NOMO-1 treated with dmso at 0.1 percent for 144 hours (cell line): ENCODE results near the gene DNAAF5.
"Not testable (repeated sequence)": the region's sequence is repeated elsewhere in the genome, so short reads cannot be mapped to it uniquely, and the experiment has no call there.

Experiments
- DNase-seq: peaks from one replicate; lab custom pipeline; 2025; ENCODE audit not compliant: unreplicated experiment; lab: John Stamatoyannopoulos, UW

DNAAF5 gene

GRCh38 chr7:780081-780480, 53.6 kb downstream of the DNAAF5 start:
- no peak for DNase-seq

- no peak for DNase-seq
These were observed 54.0 kb downstream of the DNAAF5 start for GRCh38 chr7:780516-780915.

GRCh38 chr7:781186-781849, 54.8 kb downstream of the DNAAF5 start:
- no peak for DNase-seq

DNA sequence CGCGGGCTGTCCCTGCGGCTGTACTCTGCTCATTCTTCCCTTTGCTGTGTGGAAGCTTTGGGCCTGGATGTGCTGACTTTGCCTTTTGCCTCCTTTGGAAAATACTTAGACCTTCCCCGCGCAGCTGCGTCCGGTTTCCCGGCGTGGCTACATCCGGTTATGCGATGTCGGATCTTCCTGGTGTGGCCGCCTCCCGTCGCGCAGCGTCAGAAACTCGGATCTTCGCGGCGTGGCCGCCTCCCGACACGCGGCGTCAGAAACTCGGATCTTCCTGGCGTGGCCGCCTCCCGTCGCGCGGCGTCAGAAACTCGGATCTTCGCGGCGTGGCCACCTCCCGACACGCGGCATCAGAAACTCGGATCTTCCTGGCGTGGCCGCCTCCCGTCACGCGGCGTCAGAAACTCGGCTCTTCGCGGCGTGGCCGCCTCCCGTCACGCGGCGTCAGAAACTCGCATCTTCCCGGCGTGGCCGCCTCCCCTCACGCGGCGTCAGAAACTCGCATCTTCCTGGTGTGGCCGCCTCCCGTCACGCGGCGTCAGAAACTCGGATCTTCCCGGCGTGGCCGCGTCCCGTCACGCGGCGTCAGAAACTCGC, 55.5 kb downstream of the DNAAF5 start:
- DNase-seq: no peak

- DNase-seq: no peak
These were observed 56.4 kb downstream of the DNAAF5 start for GRCh38 chr7:782718-783449.

GRCh38 chr7:783556-784490, 57.3 kb downstream of the DNAAF5 start:
- no peak for DNase-seq

DNA sequence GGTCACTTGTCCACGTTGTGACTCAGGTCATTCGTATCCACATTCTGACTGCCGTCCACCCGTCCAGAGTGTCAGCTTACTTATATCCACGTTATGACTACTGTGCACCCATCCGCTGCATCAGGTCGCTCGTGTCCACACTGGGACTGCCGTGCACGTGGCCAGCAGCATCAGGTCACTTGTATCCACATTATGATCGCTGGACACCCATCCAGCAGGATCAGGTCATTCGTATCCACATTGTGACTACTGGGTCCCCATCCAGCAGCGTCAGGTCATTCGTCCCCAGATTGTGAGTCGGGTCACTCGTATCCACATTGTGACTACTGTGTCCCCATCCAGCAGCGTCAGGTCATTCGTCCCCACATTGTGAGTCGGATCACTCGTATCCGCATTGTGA, 58.5 kb downstream of the DNAAF5 start:
- DNase-seq: no peak

DNA sequence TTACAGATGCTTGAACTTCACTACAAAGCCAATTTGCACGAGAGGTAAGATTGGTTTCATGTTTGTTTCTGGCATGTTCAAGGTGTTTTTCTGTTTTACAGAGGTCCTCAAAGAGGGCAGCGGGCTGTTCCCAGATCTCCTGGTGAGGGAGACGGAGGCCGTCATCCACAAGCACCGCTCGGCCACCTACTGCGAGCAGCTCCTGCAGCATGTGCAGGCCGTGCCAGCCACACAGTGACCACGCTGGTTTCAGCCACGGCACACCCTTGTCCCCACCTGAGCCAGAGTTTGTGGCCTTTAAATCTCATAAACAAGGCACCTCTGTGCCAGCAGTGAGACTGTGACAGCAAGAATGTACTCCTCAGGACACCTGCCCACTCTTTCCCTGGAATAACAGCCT, 58.9 kb downstream of the DNAAF5 start:
- no peak for DNase-seq

DNA sequence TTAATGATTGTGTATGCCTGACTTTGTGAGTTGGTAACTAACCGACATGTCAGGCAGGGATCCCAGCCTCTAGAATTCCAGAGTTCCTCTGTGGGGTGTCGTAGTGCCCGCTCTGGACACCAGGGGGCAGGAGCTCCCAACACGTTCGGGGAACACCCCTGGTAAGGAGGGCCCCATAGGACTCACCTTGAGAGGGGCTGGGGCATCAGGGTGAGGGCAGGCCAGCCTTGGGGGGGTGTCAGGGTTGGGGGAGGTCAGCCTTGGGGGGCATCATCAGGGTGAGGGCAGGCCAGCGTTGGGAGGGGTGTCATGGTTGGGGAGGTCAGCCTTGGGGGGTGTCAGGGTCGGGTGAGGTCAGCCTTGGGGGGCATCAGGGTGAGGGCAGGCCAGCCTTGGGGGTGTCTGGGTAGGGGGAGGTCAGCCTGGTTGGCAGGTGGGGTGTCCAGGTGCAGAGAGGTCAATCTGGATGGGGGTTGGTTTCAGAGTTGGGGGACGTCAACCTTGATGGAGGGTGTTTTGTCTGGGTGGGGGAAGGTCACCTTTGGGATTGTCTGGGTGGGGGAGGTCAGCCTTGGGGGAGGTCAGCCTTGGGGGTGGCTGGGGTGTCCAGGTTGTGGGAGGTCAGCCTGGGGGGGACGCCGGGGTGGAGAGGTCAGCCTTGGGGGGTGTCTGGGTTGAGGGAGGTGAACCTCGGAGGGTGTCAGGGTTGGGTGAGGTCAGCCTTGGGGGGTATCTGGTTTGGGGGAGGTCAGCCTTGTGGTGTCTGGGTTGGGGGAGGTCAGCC, 60.2 kb downstream of the DNAAF5 start:
- no peak for DNase-seq

DNA sequence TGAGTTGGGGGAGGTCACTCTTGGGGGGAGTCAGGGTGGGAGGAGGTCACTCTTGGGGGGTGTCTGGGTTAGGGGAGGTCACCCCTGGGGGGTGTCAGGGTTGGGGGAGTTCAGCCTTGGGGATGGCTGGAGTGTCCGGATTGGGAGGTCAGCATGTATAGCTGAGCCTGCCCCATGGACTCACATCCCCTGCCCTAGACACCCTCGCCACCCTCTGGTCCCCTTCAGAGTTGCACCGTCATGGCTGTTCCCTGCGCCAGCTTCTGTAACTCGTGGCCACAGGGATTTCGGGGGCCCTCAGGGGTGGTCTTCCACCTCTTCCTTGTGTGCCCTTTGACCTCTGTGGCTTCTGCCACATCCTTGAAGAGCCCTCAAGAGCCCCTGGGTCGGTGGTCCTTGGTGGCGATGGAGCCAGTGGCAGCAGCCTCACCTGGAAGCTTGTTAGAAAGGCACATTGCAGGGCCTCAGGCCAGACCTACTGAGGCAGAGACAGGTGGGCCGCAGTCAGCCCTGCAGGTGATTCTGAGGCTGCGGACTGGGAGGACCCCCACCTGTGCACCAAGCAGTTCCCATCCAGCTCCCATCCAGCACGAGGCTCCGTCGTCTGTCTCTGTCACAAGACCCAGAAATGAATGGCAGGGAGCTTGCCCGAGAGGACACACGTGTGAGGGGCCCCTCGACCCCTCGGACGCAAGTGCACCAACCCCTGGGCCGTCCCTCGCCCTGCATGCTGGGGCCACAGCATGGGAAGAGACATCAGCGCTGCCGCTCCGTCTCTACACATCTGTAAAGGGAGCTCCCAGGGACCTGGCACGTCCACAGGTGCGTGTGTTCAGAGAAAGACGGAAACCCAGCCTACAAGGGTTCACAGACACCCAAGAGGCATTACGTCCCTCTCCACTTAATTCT, 61.1 kb downstream of the DNAAF5 start:
- DNase-seq: no peak

DNA sequence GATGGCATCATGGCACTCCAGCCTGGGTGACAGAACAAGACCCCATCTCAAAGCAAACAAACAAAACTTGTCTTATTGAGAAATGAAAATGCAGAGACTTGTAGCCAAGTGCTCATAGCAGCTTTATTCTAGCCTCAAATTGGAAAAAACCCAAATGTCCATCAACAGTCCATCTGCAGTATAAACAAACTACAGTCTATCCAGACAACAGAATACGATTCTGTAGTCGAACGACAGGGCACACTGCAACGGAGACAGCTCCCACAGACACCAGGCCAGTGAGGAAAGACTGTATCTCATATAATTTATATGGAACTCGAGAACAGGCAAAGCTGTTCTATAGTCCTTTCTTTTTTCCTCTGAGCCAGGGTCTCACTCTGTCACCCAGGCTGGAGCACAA, 65.0 kb downstream of the DNAAF5 start:
- DNase-seq: no peak

- DNase-seq: no peak
These were observed 67.7 kb downstream of the DNAAF5 start for GRCh38 chr7:794207-794606.

DNA sequence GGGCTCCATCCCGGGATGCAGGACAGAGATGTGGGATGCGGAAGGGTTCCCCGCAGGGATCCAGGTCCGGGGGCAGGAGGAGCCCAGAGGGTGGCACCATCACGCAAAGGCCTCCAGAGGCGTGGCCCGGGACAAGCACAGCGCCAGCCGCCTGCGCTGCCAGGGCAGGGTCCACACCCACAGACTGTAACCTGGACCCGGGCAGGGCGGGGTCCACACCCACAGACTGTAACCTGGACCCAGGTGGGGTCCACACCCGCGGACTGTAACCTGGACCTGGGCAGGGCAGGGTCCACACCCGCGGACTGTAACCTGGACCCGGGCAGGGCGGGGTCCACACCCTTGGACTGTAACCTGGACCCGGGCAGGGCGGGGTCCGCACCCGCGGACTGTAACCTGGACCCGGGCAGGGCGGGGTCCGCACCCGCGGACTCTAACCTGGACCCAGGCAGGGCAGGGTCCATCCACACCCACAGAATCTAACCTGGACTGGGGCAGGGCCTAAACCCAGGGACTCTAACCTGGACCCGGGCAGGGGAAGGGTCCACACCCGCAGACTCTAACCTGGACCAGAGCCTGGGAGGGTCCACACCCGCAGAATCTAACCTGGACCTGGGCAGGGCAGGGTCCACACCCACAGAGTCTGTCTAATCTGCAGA, 68.3 kb downstream of the DNAAF5 start:
- no peak for DNase-seq

DNA sequence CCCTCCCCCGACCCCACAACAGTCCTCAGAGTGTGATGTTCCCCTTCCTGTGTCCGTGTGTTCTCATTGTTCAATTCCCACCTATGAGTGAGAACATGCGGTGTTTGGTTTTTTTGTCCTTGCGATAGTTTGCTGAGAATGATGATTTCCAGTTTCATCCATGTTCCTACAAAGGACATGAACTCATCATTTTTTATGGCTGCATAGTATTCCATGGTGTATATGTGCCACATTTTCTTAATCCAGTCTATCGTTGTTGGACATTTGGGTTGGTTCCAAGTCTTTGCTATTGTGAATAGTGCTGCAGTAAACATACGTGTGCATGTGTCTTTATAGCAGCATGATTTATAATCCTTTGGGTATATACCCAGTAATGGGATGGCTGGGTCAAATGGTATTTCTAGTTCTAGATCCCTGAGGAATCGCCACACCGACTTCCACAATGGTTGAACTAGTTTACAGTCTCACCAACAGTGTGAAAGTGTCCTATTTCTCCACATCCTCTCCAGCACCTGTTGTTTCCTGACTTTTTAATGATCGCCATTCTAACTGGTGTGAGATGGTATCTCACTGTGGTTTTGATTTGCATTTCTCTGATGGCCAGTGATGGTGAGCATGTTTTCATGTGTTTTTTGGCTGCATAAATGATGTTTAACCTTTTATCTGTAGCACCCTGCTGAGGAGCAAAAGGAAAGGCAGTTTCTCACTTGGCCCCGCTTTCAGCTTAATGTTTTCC, 70.1 kb downstream of the DNAAF5 start:
- not testable (repeated sequence) for DNase-seq

DNA sequence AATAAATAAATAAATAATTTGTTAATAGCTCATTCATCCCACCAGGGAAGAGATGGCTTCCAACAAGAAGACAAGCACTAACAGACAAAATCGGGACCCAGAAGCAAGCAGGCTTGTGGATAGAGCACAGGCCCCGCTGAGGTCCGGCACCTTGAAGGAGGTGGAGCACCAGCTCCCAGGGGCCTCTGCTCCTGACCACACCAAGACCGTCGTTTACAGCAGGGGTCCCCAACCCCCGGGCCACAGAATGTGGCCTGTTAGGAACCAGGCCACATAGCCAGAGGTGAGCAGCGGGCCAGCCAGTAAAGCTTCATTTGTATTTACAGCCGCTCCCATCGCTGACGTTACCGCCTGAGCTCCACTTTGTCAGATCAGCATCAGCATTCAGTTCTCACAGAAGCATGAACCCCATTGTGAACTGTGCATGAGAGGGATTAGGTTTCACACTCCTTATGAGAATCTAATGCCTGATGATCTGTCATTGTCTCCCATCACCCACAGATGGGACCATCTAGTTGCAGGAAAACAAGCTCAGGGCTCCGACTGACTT, 72.5 kb downstream of the DNAAF5 start:
- no peak for DNase-seq

GRCh38 chr7:800692-801091, 74.2 kb downstream of the DNAAF5 start:
- DNase-seq: no peak

DNA sequence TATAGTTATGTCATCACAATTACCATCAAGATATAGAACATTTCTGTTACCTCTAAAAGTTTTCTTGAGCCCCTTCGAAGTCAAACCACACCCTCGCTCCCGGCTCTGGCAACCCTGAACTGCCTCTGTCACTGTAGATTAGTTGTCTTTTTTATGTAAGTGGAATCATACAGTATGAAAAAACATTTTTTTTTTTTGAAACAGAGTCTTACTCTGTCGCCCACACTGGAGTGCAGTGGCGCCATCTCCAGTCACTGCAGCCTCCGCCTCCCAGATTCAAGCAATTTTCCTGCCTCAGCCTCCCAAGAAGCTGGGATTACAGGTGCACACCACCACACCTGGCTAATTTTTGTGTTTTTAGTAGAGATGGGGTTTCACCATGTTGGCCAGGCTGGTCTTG, 74.9 kb downstream of the DNAAF5 start:
- not testable (repeated sequence) for DNase-seq

GRCh38 chr7:801940-802381, 75.5 kb downstream of the DNAAF5 start:
- no peak for DNase-seq
